GM06990 (cell line): ENCODE results near the gene MEF2A.

Experiments
- DNase-seq: peaks from one replicate; pipeline ENCODE4 v3.0.0-alpha.2; 2011; ENCODE audit not compliant: insufficient read length; ENCODE audit errors: extremely low read depth
- H3K27me3 ChIP-seq: replicated peaks from 2 replicates; pipeline ENCODE4 v1.6.0; 2011; ENCODE audit warnings: low read length; ENCODE audit not compliant: control insufficient read depth, insufficient read depth
- H3K36me3 ChIP-seq: 2 replicates; pipeline ENCODE4 v1.5.1; 2011; ENCODE audit warnings: low read length; ENCODE audit not compliant: control insufficient read depth, insufficient read depth
- H3K4me3 ChIP-seq: replicated peaks from 2 replicates; pipeline ENCODE4 v1.5.1; 2011; ENCODE audit warnings: low read depth, mild to moderate bottlenecking, control low read depth, low read length
- CTCF ChIP-seq: IDR thresholded peaks from 2 replicates; pipeline ENCODE4 v1.5.1; 2011; ENCODE audit warnings: low read length, control low read depth, mild to moderate bottlenecking, inconsistent platforms; ENCODE audit not compliant: insufficient read depth, poor library complexity, severe bottlenecking

Gene MEF2A

GRCh38 chr15:99696096-99696495, 130.3 kb downstream of the MEF2A start:
- no peak overlapping the region for H3K4me3 ChIP-seq
- H3K36me3 ChIP-seq: peaks cover 6% of the 10 kb centered on the region
- no peak for TF ChIP-seq CTCF
- no peaks in the 10 kb centered on the region for H3K27me3 ChIP-seq
- DNase-seq: no peak

- TF ChIP-seq CTCF: no peak
- H3K27me3 ChIP-seq: no peaks in the 10 kb centered on the region
- DNase-seq: no peak
- H3K4me3 ChIP-seq: no peak overlapping the region
- no peaks in the 10 kb centered on the region for H3K36me3 ChIP-seq
Measured at GRCh38 chr15:99702895-99703602, 137.3 kb downstream of the MEF2A start.

DNA sequence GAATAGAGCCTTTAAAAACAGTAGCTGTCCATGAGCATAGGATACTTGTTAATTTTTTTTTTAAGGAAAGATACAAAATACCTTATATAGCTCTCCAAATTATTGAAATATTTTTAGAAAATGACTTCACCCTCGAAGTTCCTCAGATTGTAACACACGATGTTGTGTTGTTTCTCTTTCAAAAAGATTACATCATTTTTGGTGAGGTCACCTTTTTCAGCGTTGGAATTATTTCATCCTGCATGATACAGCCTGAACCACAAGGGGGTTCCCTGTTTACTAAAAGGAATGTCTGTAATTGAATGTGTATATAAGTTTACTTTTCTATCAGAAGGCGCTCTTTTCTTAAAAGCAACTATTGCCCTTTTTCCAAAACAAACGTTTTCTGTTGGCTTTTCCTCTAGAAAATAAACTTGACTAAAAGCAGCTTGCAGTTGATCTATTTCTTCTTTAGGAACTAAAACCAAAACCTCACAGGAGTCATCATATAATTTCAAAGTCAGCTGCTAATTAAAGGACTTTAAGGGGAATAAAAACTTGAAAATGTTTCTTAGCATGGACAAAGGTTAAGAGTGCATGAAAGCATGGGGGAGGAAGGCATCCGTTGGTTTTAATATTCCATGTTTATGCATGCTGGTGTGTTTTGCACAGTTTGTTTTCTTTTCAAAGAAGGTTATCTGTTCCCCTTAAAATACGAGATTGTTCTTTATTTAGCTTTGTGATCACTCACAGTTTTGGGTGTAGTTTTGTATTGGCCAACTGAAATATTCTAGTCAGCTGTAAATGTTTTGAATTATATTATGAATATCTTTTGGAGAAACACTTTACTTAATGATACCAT, 138.0 kb downstream of the MEF2A start:
- peak; percentile 30 for TF ChIP-seq CTCF
- Histone ChIP-seq H3K36me3 (peaks cover 3% of the 10 kb centered on the region; the same call in 1 of the 2 replicates), H3K4me3 (no peak overlapping the region; the same call in 1 of the 2 replicates), H3K27me3 (no peaks in the 10 kb centered on the region)
- peak; percentile 56 for DNase-seq

DNA sequence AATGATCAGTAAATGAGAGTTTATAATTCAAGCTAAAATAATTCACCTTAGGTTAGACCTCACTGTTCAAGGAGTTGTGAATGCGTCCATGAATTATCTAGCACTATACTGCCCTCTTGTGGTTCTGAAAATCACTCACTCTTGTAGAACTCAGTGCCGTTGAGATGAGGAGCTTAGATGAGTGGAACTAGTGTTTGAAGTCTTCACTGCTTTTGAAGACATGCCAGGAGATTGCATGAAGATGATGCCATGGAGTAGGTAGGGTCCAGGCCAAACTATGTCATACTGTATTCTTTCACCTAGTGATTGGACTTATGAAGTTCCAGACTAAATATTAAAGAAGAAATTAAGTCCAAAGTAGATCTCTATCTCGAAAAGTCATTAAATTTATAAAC, 138.7 kb downstream of the MEF2A start:
- peak; percentile 54 for DNase-seq
- H3K27me3 ChIP-seq: no peaks in the 10 kb centered on the region
- H3K4me3 ChIP-seq: no peak overlapping the region
- peaks cover 5% of the 10 kb centered on the region; the same call in 1 of the 2 replicates for H3K36me3 ChIP-seq
- peak; percentile 63 for TF ChIP-seq CTCF

GRCh38 chr15:99706557-99707303, 140.9 kb downstream of the MEF2A start:
- H3K36me3 ChIP-seq: peaks cover 19% of the 10 kb centered on the region
- no peaks in the 10 kb centered on the region for H3K27me3 ChIP-seq
- H3K4me3 ChIP-seq: no peak overlapping the region
- DNase-seq: no peak
- no peak for TF ChIP-seq CTCF
